ENCODE results near the gene MARK4. TPM values are rescaled to one million over a fixed set of nuclear protein-coding genes. Genes with fewer than 3 reads are reported as not detected.

MARK4 gene
- total RNA-seq, 1 donor, result 18.1 TPM

DNA sequence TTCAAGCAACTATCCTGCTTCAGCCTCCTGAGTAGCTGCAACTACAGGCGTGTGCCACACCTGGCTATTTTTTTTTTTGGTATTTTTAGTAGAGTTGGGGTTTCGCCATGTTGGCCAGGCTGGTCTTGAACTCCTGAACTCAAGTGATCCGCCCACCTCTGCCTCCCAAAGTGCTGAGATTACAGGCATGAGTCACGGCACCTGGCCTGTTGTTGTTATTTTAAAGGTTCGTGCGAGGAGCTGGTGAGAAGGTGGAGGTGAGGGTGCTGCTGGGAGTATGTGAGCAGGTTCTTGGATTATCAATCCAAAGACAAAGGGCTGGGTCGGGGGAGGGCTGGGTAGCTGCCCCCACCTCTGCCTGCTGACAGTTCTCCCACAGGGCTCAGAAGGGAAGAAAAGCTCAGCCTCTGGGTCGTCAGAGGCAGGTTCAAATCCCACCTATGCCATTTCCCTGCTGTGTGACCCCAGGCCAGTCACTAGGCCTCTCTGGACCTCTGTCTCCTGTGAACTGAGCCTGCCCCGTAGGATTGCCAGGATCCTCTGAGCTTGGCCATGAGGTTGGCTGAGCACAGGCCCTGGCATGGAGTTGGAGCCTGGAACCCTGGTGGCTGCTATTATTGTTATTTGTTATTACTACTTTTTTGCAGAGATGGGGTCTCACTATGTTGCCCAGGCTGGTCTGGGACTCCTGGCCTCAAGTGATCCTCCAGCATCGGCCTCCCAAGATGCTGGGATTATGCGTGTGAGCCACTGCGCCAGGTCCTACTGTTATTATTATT lies 70.1 kb downstream of the MARK4 start:
- no peak for TF ChIP-seq CTCF (IDR thresholded peaks at IDR 0.05; ENCODE audit: extremely low read depth, low read depth, low read length)
- no peaks in the 10 kb centered on the region for H3K9me3 ChIP-seq (ENCODE audit: low read depth, low read length)
- H3K27ac ChIP-seq (ENCODE audit: low read depth, low read length), result no peak overlapping the region
- peak; percentile 69 for DNase-seq (ENCODE audit: insufficient read length, low spot score, missing footprints)
- no peaks in the 10 kb centered on the region for H3K79me2 ChIP-seq (ENCODE audit: insufficient read depth, low read length)
- no peak overlapping the region for H3K4me2 ChIP-seq (ENCODE audit: insufficient read depth, low read length)
- no peaks in the 10 kb centered on the region for H3K36me3 ChIP-seq (ENCODE audit: insufficient read depth, low read length)
- no peaks in the 10 kb centered on the region for H4K20me1 ChIP-seq (ENCODE audit: insufficient read depth, low read length)
- H3K4me1 ChIP-seq (ENCODE audit: insufficient read depth, low read length), result peaks cover 10% of the 10 kb centered on the region
- H3K27me3 ChIP-seq (ENCODE audit: insufficient read depth, low read length), result peaks cover 7% of the 10 kb centered on the region
- no peak overlapping the region for H2AFZ ChIP-seq (ENCODE audit: low read length)
- H3K4me3 ChIP-seq (ENCODE audit: insufficient read depth, low read length), result no peak overlapping the region

DNA sequence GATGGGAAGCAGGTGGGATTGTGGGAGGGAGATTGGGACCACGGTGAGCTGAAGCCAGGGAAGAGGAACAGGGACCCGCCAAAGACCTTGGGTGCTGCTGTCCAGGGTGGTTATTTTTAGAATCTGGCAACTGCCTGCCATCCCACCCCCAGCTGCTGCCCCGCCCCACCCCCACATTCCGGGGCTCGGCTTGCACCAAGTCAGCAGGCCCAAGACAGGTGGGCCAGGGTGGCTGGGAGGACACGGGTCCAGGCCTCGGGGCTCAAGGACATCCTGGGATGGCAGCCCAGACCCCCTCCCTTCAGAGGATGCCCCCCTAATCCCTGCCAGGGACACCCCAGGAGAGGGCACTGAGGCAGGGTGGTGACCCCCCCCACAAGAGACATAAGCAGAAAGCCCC lies 70.8 kb downstream of the MARK4 start:
- Histone ChIP-seq H3K27me3 (ENCODE audit: insufficient read depth, low read length) (peaks cover 4% of the 10 kb centered on the region), H3K27ac (ENCODE audit: low read depth, low read length) (no peak overlapping the region), H3K36me3 (ENCODE audit: insufficient read depth, low read length) (no peaks in the 10 kb centered on the region), H3K79me2 (ENCODE audit: insufficient read depth, low read length) (no peaks in the 10 kb centered on the region), H3K4me3 (ENCODE audit: insufficient read depth, low read length) (no peak overlapping the region), H2AFZ (ENCODE audit: low read length) (no peak overlapping the region), H3K4me2 (ENCODE audit: insufficient read depth, low read length) (no peak overlapping the region), H3K4me1 (ENCODE audit: insufficient read depth, low read length) (peaks cover 13% of the 10 kb centered on the region), H4K20me1 (ENCODE audit: insufficient read depth, low read length) (no peaks in the 10 kb centered on the region), H3K9me3 (ENCODE audit: low read depth, low read length) (no peaks in the 10 kb centered on the region)
- peak; percentile 78 for DNase-seq (ENCODE audit: insufficient read length, low spot score, missing footprints)
- TF ChIP-seq CTCF (IDR thresholded peaks at IDR 0.05; ENCODE audit: extremely low read depth, low read depth, low read length), result no peak

- TF ChIP-seq CTCF (IDR thresholded peaks at IDR 0.05; ENCODE audit: extremely low read depth, low read depth, low read length), result no peak
- no peaks in the 10 kb centered on the region for H4K20me1 ChIP-seq (ENCODE audit: insufficient read depth, low read length)
- peaks cover 4% of the 10 kb centered on the region for H3K27me3 ChIP-seq (ENCODE audit: insufficient read depth, low read length)
- H2AFZ ChIP-seq (ENCODE audit: low read length), result no peak overlapping the region
- peaks cover 13% of the 10 kb centered on the region for H3K4me1 ChIP-seq (ENCODE audit: insufficient read depth, low read length)
- no peaks in the 10 kb centered on the region for H3K79me2 ChIP-seq (ENCODE audit: insufficient read depth, low read length)
- peak; percentile 53 for DNase-seq (ENCODE audit: insufficient read length, low spot score, missing footprints)
- no peaks in the 10 kb centered on the region for H3K9me3 ChIP-seq (ENCODE audit: low read depth, low read length)
- no peak overlapping the region for H3K4me2 ChIP-seq (ENCODE audit: insufficient read depth, low read length)
- H3K36me3 ChIP-seq (ENCODE audit: insufficient read depth, low read length), result no peaks in the 10 kb centered on the region
- no peak overlapping the region for H3K4me3 ChIP-seq (ENCODE audit: insufficient read depth, low read length)
- H3K27ac ChIP-seq (ENCODE audit: low read depth, low read length), result no peak overlapping the region
Measured at GRCh38 chr19:45322311-45322710, 71.2 kb downstream of the MARK4 start.

DNA sequence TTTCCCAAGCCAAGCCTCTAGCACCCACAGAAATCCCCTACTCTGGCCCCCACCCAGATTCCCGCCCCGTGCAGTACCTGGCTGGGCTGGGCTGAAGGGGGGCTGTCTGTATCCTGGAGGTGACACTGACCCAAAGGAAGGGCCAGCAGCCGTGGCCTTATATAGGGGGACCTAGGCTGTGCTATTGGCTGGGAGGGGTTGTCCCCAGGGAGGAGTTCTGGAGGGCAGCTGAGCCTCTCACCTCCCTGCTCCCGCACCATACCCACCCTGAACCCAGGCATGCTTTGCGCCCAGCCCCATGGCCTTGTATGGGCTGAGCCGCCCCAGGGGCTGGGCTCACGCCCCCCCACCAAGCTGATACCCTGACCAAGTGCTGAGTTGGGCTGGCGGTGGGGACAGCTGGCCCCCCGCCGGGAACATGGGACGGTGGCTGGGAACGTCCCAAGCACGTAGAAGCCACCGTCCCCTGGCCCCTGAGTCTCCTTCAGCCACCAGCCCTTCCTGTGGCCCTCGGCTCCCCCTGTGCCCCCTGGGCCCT lies 71.7 kb downstream of the MARK4 start, which contains the start of gene CKM:
Gene CKM, minus strand, starts transcription at position 132 of the 538 bp plus-strand sequence. CDS start 3,162 bp downstream, outside the sequence.
- H3K9me3 ChIP-seq (ENCODE audit: low read depth, low read length), result no peaks in the 10 kb centered on the region
- peaks cover 13% of the 10 kb centered on the region for H3K4me1 ChIP-seq (ENCODE audit: insufficient read depth, low read length)
- H3K79me2 ChIP-seq (ENCODE audit: insufficient read depth, low read length), result no peaks in the 10 kb centered on the region
- no peak for TF ChIP-seq CTCF (IDR thresholded peaks at IDR 0.05; ENCODE audit: extremely low read depth, low read depth, low read length)
- H4K20me1 ChIP-seq (ENCODE audit: insufficient read depth, low read length), result no peaks in the 10 kb centered on the region
- H3K27me3 ChIP-seq (ENCODE audit: insufficient read depth, low read length), result peaks cover 4% of the 10 kb centered on the region
- H2AFZ ChIP-seq (ENCODE audit: low read length), result peak within 1 kb of the TSS; percentile 68
- H3K4me2 ChIP-seq (ENCODE audit: insufficient read depth, low read length), result peak within 1 kb of the TSS; percentile 76
- DNase-seq (ENCODE audit: insufficient read length, low spot score, missing footprints), result peak; percentile 74
- H3K4me3 ChIP-seq (ENCODE audit: insufficient read depth, low read length), result peak within 1 kb of the TSS; percentile 50
- H3K36me3 ChIP-seq (ENCODE audit: insufficient read depth, low read length), result no peaks in the 10 kb centered on the region
- no peak within 1 kb of the TSS for H3K27ac ChIP-seq (ENCODE audit: low read depth, low read length)
